HEK293 (cell line): Measurements from ENCODE around the gene TICRR.
A peak's percentile ranks its signal among the peaks of the same experiment; 100 is the strongest.

Source experiments
- EGR2 ChIP-seq: fragments of 450-650 bp; formaldehyde crosslinking; IDR thresholded peaks from 2 replicates; pipeline ENCODE4 v1.5.1; 2016; ENCODE audit warnings: low read depth, missing biosample characterization, missing genetic modification characterization
- GLIS2 ChIP-seq: fragments of 450-650 bp; formaldehyde crosslinking; IDR thresholded peaks from 2 replicates; pipeline ENCODE4 v1.5.1; 2016; ENCODE audit warnings: missing biosample characterization, missing genetic modification characterization
- KLF7 ChIP-seq: fragments of 450-650 bp; formaldehyde crosslinking; IDR thresholded peaks from 2 replicates; pipeline ENCODE4 v1.5.1; 2016; ENCODE audit warnings: missing biosample characterization, missing genetic modification characterization, borderline replicate concordance
- OSR2 ChIP-seq: fragments of 450-650 bp; formaldehyde crosslinking; IDR thresholded peaks from 2 replicates; pipeline ENCODE4 v1.5.1; 2016; ENCODE audit warnings: missing biosample characterization, missing genetic modification characterization
- ZBTB20 ChIP-seq: fragments of 450-650 bp; formaldehyde crosslinking; IDR thresholded peaks from 2 replicates; pipeline ENCODE4 v1.5.1; 2016; ENCODE audit warnings: missing biosample characterization, missing genetic modification characterization
- ZBTB48 ChIP-seq: fragments of 450-650 bp; formaldehyde crosslinking; IDR thresholded peaks from 2 replicates; pipeline ENCODE4 v1.5.1; 2016; ENCODE audit warnings: missing biosample characterization, missing genetic modification characterization
- ZBTB7A ChIP-seq: fragments of 450-650 bp; formaldehyde crosslinking; IDR thresholded peaks from 2 replicates; pipeline ENCODE4 v1.5.1; 2016; ENCODE audit warnings: low read depth, missing biosample characterization, missing genetic modification characterization
- ZBTB8A ChIP-seq: fragments of 450-650 bp; formaldehyde crosslinking; IDR thresholded peaks from 2 replicates; pipeline ENCODE4 v1.5.1; 2016; ENCODE audit warnings: missing biosample characterization, missing genetic modification characterization
- ZFHX2 ChIP-seq: fragments of 450-650 bp; formaldehyde crosslinking; conservative IDR thresholded peaks from 2 replicates; pipeline ENCODE4 v1.5.1; 2016; ENCODE audit warnings: missing biosample characterization, missing genetic modification characterization
- ZFP69B ChIP-seq: fragments of 450-650 bp; formaldehyde crosslinking; IDR thresholded peaks from 2 replicates; pipeline ENCODE4 v1.5.1; 2016; ENCODE audit warnings: missing biosample characterization, missing genetic modification characterization
- ZNF184 ChIP-seq: fragments of 450-650 bp; IDR thresholded peaks from 2 replicates; pipeline ENCODE4 v1.5.1; 2018; ENCODE audit warnings: missing biosample characterization, mild to moderate bottlenecking, missing genetic modification characterization
- ZNF239 ChIP-seq: fragments of 450-650 bp; formaldehyde crosslinking; IDR thresholded peaks from 2 replicates; pipeline ENCODE4 v1.5.1; 2016; ENCODE audit warnings: missing biosample characterization, missing genetic modification characterization
- ZNF324 ChIP-seq: fragments of 450-650 bp; formaldehyde crosslinking; IDR thresholded peaks from 2 replicates; pipeline ENCODE4 v1.5.1; 2016; ENCODE audit warnings: missing biosample characterization, missing genetic modification characterization
- ZNF596 ChIP-seq: fragments of 450-650 bp; IDR thresholded peaks from 2 replicates; pipeline ENCODE4 v1.5.0; 2018; ENCODE audit warnings: missing biosample characterization, mild to moderate bottlenecking, missing genetic modification characterization, moderate library complexity
- ZNF76 ChIP-seq: fragments of 450-650 bp; formaldehyde crosslinking; IDR thresholded peaks from 2 replicates; pipeline ENCODE4; 2016; ENCODE audit warnings: low read depth, missing biosample characterization, missing genetic modification characterization, borderline replicate concordance
- ZSCAN16 ChIP-seq: fragments of 450-650 bp; formaldehyde crosslinking; IDR thresholded peaks from 2 replicates; pipeline ENCODE4 v1.5.1; 2016; ENCODE audit warnings: missing biosample characterization, missing genetic modification characterization
- ZSCAN30 ChIP-seq: fragments of 450-650 bp; IDR thresholded peaks from 2 replicates; pipeline ENCODE4 v1.5.1; 2018; ENCODE audit warnings: missing biosample characterization, mild to moderate bottlenecking, missing genetic modification characterization, moderate library complexity
- TF ChIP-seq, protein P1 (sequence below): fragments of 450-650 bp; formaldehyde crosslinking; IDR thresholded peaks from 2 replicates; pipeline ENCODE4 v1.5.1; 2016; ENCODE audit warnings: missing biosample characterization, missing genetic modification characterization
- TF ChIP-seq, protein P2 (sequence below): fragments of 450-650 bp; formaldehyde crosslinking; IDR thresholded peaks from 2 replicates; pipeline ENCODE4 v1.5.1; 2016; ENCODE audit warnings: missing biosample characterization, missing genetic modification characterization
- TF ChIP-seq, protein P3 (sequence below): fragments of 450-650 bp; formaldehyde crosslinking; IDR thresholded peaks from 2 replicates; pipeline ENCODE4 v1.5.1; 2016; ENCODE audit warnings: missing biosample characterization, missing genetic modification characterization
- TF ChIP-seq, protein P4 (sequence below): fragments of 450-650 bp; formaldehyde crosslinking; IDR thresholded peaks from 2 replicates; pipeline ENCODE4 v1.5.1; 2016; ENCODE audit warnings: missing biosample characterization, missing genetic modification characterization
- TF ChIP-seq, protein P5 (sequence below): fragments of 450-650 bp; formaldehyde crosslinking; optimal IDR thresholded peaks from 2 replicates; pipeline ENCODE3; 2016; ENCODE audit warnings: missing biosample characterization, mild to moderate bottlenecking, missing genetic modification characterization
- TF ChIP-seq, protein P6 (sequence below): fragments of 450-650 bp; formaldehyde crosslinking; IDR thresholded peaks from 2 replicates; pipeline ENCODE4 v1.5.1; 2016; ENCODE audit warnings: missing biosample characterization, missing genetic modification characterization
- TF ChIP-seq, protein P7 (sequence below): fragments of 450-650 bp; formaldehyde crosslinking; IDR thresholded peaks from 2 replicates; pipeline ENCODE4 v1.5.1; 2016; ENCODE audit warnings: missing biosample characterization, missing genetic modification characterization

TICRR gene

DNA sequence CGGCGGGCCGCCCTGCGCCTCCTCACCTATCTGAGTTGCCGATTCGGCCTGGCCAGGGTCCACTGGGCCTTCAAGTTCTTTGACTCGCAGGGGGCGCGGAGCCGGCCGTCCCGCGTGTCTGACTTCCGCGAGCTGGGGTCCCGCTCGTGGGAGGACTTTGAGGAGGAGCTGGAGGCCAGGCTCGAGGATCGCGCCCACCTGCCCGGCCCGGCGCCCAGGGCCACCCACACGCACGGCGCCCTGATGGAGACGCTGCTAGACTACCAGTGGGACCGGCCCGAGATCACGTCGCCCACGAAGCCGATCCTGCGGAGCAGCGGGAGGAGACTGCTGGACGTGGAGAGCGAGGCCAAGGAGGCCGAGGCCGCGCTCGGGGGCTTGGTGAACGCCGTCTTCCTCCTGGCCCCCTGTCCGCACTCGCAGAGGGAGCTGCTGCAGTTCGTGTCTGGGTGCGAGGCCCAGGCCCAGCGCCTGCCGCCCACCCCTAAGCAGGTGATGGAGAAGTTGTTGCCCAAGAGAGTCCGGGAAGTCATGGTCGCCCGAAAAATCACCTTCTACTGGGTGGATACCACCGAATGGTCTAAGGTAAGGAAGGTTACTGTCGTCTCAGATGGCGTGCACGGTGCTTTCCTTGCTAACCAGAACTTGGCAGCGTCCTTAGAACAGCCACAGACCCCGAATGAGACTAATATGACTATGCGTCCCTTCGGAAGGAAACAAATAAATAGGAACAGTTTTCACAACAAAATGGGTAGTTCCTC lies 567 bp downstream of the TICRR start (continued):
- TF ChIP-seq, protein P1, sequence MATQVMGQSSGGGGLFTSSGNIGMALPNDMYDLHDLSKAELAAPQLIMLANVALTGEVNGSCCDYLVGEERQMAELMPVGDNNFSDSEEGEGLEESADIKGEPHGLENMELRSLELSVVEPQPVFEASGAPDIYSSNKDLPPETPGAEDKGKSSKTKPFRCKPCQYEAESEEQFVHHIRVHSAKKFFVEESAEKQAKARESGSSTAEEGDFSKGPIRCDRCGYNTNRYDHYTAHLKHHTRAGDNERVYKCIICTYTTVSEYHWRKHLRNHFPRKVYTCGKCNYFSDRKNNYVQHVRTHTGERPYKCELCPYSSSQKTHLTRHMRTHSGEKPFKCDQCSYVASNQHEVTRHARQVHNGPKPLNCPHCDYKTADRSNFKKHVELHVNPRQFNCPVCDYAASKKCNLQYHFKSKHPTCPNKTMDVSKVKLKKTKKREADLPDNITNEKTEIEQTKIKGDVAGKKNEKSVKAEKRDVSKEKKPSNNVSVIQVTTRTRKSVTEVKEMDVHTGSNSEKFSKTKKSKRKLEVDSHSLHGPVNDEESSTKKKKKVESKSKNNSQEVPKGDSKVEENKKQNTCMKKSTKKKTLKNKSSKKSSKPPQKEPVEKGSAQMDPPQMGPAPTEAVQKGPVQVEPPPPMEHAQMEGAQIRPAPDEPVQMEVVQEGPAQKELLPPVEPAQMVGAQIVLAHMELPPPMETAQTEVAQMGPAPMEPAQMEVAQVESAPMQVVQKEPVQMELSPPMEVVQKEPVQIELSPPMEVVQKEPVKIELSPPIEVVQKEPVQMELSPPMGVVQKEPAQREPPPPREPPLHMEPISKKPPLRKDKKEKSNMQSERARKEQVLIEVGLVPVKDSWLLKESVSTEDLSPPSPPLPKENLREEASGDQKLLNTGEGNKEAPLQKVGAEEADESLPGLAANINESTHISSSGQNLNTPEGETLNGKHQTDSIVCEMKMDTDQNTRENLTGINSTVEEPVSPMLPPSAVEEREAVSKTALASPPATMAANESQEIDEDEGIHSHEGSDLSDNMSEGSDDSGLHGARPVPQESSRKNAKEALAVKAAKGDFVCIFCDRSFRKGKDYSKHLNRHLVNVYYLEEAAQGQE (tag by site-specific recombination), result 0 out of 2 replicates have a peak, but pooled peaks have one; percentile 16
- TF ChIP-seq, protein P2, sequence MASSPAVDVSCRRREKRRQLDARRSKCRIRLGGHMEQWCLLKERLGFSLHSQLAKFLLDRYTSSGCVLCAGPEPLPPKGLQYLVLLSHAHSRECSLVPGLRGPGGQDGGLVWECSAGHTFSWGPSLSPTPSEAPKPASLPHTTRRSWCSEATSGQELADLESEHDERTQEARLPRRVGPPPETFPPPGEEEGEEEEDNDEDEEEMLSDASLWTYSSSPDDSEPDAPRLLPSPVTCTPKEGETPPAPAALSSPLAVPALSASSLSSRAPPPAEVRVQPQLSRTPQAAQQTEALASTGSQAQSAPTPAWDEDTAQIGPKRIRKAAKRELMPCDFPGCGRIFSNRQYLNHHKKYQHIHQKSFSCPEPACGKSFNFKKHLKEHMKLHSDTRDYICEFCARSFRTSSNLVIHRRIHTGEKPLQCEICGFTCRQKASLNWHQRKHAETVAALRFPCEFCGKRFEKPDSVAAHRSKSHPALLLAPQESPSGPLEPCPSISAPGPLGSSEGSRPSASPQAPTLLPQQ (tag by site-specific recombination), result peak; percentile 12; the same call in 1 of the 2 replicates
- TF ChIP-seq ZSCAN16 (tag by site-specific recombination) (peak; percentile 22; the same call in 1 of the 2 replicates), GLIS2 (tag by site-specific recombination) (peak; percentile 63; the same call in 1 of the 2 replicates), KLF7 (no peak), EGR2 (peak; percentile 94), ZFP69B (tag by site-specific recombination) (peak; percentile 11; the same call in 1 of the 2 replicates), ZBTB7A (tag by site-specific recombination) (0 out of 2 replicates have a peak, but pooled peaks have one; percentile 23), ZNF596 (tag by site-specific recombination) (no peak), ZBTB20 (tag by site-specific recombination) (peak; percentile 51; the same call in 1 of the 2 replicates), ZSCAN30 (tag by site-specific recombination) (peak; percentile 60; the same call in 1 of the 2 replicates), ZBTB48 (tag by site-specific recombination) (peak; percentile 75; the same call in 1 of the 2 replicates), ZBTB8A (tag by site-specific recombination) (peak; percentile 73), ZFHX2 (tag by site-specific recombination) (peak; percentile 98), ZNF239 (tag by site-specific recombination) (peak; percentile 9; the same call in 1 of the 2 replicates), ZNF76 (tag by site-specific recombination) (peak; percentile 31; the same call in 1 of the 2 replicates), ZNF324 (tag by site-specific recombination) (peak; percentile 24; the same call in 1 of the 2 replicates), OSR2 (tag by site-specific recombination) (no peak), ZNF184 (tag by site-specific recombination) (0 out of 2 replicates have a peak, but pooled peaks have one; percentile 42)
- TF ChIP-seq, protein P3, sequence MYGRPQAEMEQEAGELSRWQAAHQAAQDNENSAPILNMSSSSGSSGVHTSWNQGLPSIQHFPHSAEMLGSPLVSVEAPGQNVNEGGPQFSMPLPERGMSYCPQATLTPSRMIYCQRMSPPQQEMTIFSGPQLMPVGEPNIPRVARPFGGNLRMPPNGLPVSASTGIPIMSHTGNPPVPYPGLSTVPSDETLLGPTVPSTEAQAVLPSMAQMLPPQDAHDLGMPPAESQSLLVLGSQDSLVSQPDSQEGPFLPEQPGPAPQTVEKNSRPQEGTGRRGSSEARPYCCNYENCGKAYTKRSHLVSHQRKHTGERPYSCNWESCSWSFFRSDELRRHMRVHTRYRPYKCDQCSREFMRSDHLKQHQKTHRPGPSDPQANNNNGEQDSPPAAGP, result peak; percentile 1; the same call in 1 of the 2 replicates
- TF ChIP-seq, protein P4, sequence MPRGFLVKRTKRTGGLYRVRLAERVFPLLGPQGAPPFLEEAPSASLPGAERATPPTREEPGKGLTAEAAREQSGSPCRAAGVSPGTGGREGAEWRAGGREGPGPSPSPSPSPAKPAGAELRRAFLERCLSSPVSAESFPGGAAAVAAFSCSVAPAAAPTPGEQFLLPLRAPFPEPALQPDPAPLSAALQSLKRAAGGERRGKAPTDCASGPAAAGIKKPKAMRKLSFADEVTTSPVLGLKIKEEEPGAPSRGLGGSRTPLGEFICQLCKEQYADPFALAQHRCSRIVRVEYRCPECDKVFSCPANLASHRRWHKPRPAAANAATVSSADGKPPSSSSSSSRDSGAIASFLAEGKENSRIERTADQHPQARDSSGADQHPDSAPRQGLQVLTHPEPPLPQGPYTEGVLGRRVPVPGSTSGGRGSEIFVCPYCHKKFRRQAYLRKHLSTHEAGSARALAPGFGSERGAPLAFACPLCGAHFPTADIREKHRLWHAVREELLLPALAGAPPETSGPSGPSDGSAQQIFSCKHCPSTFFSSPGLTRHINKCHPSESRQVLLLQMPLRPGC (tag by site-specific recombination), result peak; percentile 14; the same call in 1 of the 2 replicates
- TF ChIP-seq, protein P5, sequence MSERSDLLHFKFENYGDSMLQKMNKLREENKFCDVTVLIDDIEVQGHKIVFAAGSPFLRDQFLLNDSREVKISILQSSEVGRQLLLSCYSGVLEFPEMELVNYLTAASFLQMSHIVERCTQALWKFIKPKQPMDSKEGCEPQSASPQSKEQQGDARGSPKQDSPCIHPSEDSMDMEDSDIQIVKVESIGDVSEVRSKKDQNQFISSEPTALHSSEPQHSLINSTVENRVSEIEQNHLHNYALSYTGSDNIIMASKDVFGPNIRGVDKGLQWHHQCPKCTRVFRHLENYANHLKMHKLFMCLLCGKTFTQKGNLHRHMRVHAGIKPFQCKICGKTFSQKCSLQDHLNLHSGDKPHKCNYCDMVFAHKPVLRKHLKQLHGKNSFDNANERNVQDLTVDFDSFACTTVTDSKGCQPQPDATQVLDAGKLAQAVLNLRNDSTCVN (tag by site-specific recombination), result peak; percentile 86
- TF ChIP-seq, protein P6, sequence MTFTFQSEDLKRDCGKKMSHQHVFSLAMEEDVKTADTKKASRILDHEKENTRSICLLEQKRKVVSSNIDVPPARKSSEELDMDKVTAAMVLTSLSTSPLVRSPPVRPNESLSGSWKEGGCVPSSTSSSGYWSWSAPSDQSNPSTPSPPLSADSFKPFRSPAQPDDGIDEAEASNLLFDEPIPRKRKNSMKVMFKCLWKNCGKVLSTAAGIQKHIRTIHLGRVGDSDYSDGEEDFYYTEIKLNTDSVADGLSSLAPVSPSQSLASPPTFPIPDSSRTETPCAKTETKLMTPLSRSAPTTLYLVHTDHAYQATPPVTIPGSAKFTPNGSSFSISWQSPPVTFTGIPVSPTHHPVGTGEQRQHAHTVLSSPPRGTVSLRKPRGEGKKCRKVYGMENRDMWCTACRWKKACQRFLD, result no peak
- TF ChIP-seq, protein P7, sequence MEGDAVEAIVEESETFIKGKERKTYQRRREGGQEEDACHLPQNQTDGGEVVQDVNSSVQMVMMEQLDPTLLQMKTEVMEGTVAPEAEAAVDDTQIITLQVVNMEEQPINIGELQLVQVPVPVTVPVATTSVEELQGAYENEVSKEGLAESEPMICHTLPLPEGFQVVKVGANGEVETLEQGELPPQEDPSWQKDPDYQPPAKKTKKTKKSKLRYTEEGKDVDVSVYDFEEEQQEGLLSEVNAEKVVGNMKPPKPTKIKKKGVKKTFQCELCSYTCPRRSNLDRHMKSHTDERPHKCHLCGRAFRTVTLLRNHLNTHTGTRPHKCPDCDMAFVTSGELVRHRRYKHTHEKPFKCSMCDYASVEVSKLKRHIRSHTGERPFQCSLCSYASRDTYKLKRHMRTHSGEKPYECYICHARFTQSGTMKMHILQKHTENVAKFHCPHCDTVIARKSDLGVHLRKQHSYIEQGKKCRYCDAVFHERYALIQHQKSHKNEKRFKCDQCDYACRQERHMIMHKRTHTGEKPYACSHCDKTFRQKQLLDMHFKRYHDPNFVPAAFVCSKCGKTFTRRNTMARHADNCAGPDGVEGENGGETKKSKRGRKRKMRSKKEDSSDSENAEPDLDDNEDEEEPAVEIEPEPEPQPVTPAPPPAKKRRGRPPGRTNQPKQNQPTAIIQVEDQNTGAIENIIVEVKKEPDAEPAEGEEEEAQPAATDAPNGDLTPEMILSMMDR (tag by site-specific recombination), result peak; percentile 39; the same call in 1 of the 2 replicates
